HepG2 (cell line): ENCODE measurements around the gene BABAM2. TPM values are rescaled to one million over a fixed set of nuclear protein-coding genes. Genes with fewer than 3 reads are reported as not detected.
"Not testable (repeated sequence)": the region's sequence is repeated elsewhere in the genome, so short reads cannot be mapped to it uniquely, and the experiment has no call there.

Experiments used
- ATAC-seq: fragments of 200-7000 bp; cut with Tn5 transposase; 3 replicates; pipeline ENCODE4 v1.9.1; 2020; ENCODE audit warnings: mild to moderate bottlenecking, moderate library complexity
- BruUV-seq: library from RNA; stranded (reverse); fragments of 400-500 nt; replicated peaks from 2 replicates; lab custom pipeline; 2021; lab: Mats Ljungman, UMichigan
- CTCF ChIA-PET: fragments of 300-600 bp; formaldehyde crosslinking; extraction: SDS; loops from one replicate; lab custom pipeline; 2021; ENCODE audit warnings: low total read pairs, inconsistent platforms, low intra/inter-chr PET ratio; lab: Yijun Ruan, JAX
- POLR2A ChIA-PET: fragments of 350-600 bp; sonication (Branson Sonifier 250); formaldehyde crosslinking; loops from one replicate; lab custom pipeline; 2020; ENCODE audit warnings: antibody characterized with exemption, inconsistent platforms; lab: Yijun Ruan, JAX
- DNase-seq: peaks from one replicate; pipeline ENCODE4 v3.0.0-alpha.2; 2015; ENCODE audit warnings: low spot score
- FAIRE-seq: peaks from 3 replicates; lab custom pipeline; 2011; peaks lifted over from hg19 to GRCh38; lab: Jason Lieb, UNC
- H2AFZ ChIP-seq: one replicate; pipeline ENCODE4 v1.6.1; 2011; ENCODE audit warnings: low read length, inconsistent platforms
- H3K27ac ChIP-seq: fragments of 300-600 bp; 3 replicates; pipeline ENCODE4 v1.8.0; 2011; ENCODE audit warnings: mixed run types, mild to moderate bottlenecking, mixed read lengths, low read length, inconsistent platforms; ENCODE audit not compliant: insufficient read depth; ENCODE audit errors: extremely low read length
- H3K27me3 ChIP-seq, 2 experiments: fragments of 200-600 bp in 1 of 2; 2 replicates in 1 of 2; 3 replicates in 1 of 2; pipeline versions ENCODE4 v1.6.0 to v1.8.0; 2011; ENCODE audit warnings: low read length in 2 of 2, mild to moderate bottlenecking in 2 of 2, moderate library complexity in 2 of 2, inconsistent platforms in 1 of 2; ENCODE audit not compliant: insufficient read depth in 2 of 2, control insufficient read depth in 1 of 2
- H3K36me3 ChIP-seq, 2 experiments: fragments of 200-600 bp in 1 of 2; replicated peaks in 1 of 2; 2 replicates in 1 of 2; 3 replicates in 1 of 2; pipeline versions ENCODE4 v1.5.1 to v1.8.0; 2011; ENCODE audit warnings: low read length in 2 of 2, inconsistent platforms in 1 of 2; ENCODE audit not compliant: insufficient read depth in 2 of 2, control insufficient read depth in 1 of 2
- H3K4me1 ChIP-seq: 2 replicates; pipeline ENCODE4 v1.5.1; 2012; ENCODE audit warnings: low read length, inconsistent platforms; ENCODE audit not compliant: insufficient read depth
- H3K4me2 ChIP-seq: 2 replicates; pipeline ENCODE4 v1.6.0; 2011; ENCODE audit warnings: low read depth, low read length, inconsistent platforms
- H3K4me3 ChIP-seq, 3 experiments: fragments of 200-600 bp in 1 of 3; sonication (generic), shearing (Covaris generic) in 1 of 3; replicated peaks in 1 of 3; 2 replicates each; pipeline ENCODE4 v1.5.1; 2011 to 2016; ENCODE audit warnings: low read length in 3 of 3, inconsistent platforms in 2 of 3, low read depth in 2 of 3, mild to moderate bottlenecking in 2 of 3, control low read depth in 1 of 3, mixed read lengths in 1 of 3; ENCODE audit not compliant: insufficient read depth in 1 of 3
- H3K79me2 ChIP-seq: one replicate; pipeline ENCODE4 v1.6.1; 2011; ENCODE audit warnings: low read length, inconsistent platforms; ENCODE audit not compliant: insufficient read depth
- H3K9ac ChIP-seq: 2 replicates; pipeline ENCODE4 v1.6.0; 2011; ENCODE audit warnings: mild to moderate bottlenecking, low read depth, low read length, inconsistent platforms; ENCODE audit not compliant: insufficient read depth
- H3K9me3 ChIP-seq: 2 replicates; pipeline ENCODE4 v1.5.1; 2012; ENCODE audit warnings: mild to moderate bottlenecking, low read length
- H4K20me1 ChIP-seq: 2 replicates; pipeline ENCODE4 v1.6.0; 2011; ENCODE audit warnings: inconsistent platforms, mild to moderate bottlenecking, low read length, moderate library complexity; ENCODE audit not compliant: insufficient read depth
- FOSL2 ChIP-seq: sonication (generic); formaldehyde crosslinking; IDR thresholded peaks from 2 replicates; pipeline ENCODE4 v1.4.0; 2020; ENCODE audit warnings: missing genetic modification reagents
- NR2F1 ChIP-seq, 2 experiments: fragments of 450-650 bp in 1 of 2; formaldehyde crosslinking in 1 of 2; IDR thresholded peaks; 2 replicates each; pipeline versions ENCODE4 v1.5.0 to v1.6.1; 2016 to 2020; ENCODE audit warnings: mild to moderate bottlenecking in 1 of 2, missing compliant biosample characterization in 1 of 2, missing genetic modification reagents in 1 of 2, moderate library complexity in 1 of 2
- TFDP1 ChIP-seq: IDR thresholded peaks from 2 replicates; pipeline ENCODE4 v1.6.1; 2016; ENCODE audit warnings: missing compliant biosample characterization, missing genetic modification reagents, borderline replicate concordance
- ZKSCAN5 ChIP-seq: sonication (generic); formaldehyde crosslinking; IDR thresholded peaks from 2 replicates; pipeline ENCODE4 v1.5.1; 2020; ENCODE audit warnings: mild to moderate bottlenecking, missing genetic modification reagents
- WGBS: methylation state at CpG from one replicate; pipeline ENCODE4 v1.1.6; 2017; ENCODE audit warnings: low lambda C conversion rate; 5-methylcytosine and 5-hydroxymethylcytosine counted together
- in situ Hi-C: cut with HindIII; loops from 2 replicates; pipeline ENCODE4 v1.10.0; 2017; ENCODE audit warnings: low pct_unique_long_range_greater_than_20kb; ENCODE audit not compliant: extremely low pct_ligation_motif_present
- intact Hi-C: fragments of 100-400 bp; cut with micrococcal nuclease; formaldehyde crosslinking; loops from one replicate; pipeline ENCODE4 v1.10.0; 2022; ENCODE audit not compliant: unreplicated experiment
- polyA plus RNA-seq, 8 experiments: library from polyadenylated mRNA; depleted of rRNA in 3 of 8; stranded (reverse) in 7 of 8; unstranded in 1 of 8; fragments of >200 nt; fragmentation: Illumina TruSeq in 4 of 8; extraction: Trizol in 4 of 8; gene quantifications; 2 replicates each; pipeline versions ENCODE4 v1.2.1 to v1.2.3, GENCODE V29; 2011 to 2016; ENCODE audit warnings: low read depth in 4 of 8, missing spikeins in 1 of 8, mixed read lengths in 1 of 8; ENCODE audit not compliant: insufficient read depth in 1 of 8
- total RNA-seq, 5 experiments: library from RNA; depleted of rRNA; stranded (reverse); fragments of >200 nt; fragmentation: Illumina TruSeq; extraction: Trizol; gene quantifications; 2 replicates each; pipeline ENCODE4 v1.2.3, GENCODE V29; 2016; ENCODE audit warnings: low read depth in 1 of 5
- TF ChIP-seq, protein P1 (sequence below): sonication (generic); formaldehyde crosslinking; IDR thresholded peaks from 2 replicates; pipeline ENCODE4 v1.5.0; 2020; ENCODE audit warnings: mild to moderate bottlenecking, low read depth, missing genetic modification reagents, borderline replicate concordance

BABAM2 gene
- total and polyA plus RNA-seq, 2 of the 13 experiments (the other 11 are each of a cell fraction or from before 2014, with no cell fraction given), result 24.9 to 28.0 TPM

GRCh38 chr2:27977731-27978312, 87.3 kb downstream of the BABAM2 start:
- TF ChIP-seq, protein P1, sequence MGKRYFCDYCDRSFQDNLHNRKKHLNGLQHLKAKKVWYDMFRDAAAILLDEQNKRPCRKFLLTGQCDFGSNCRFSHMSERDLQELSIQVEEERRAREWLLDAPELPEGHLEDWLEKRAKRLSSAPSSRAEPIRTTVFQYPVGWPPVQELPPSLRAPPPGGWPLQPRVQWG (CRISPR knock-in tag), result no peak
- 0 out of 4 replicates have a peak, but pooled peaks of 1 of the 2 experiments have one; percentile 27 for TF ChIP-seq NR2F1 (CRISPR knock-in tag; IDR thresholded peaks at IDR 0.05)
- TF ChIP-seq FOSL2, result peak; percentile 70
- TF ChIP-seq TFDP1, result no peak
- TF ChIP-seq ZKSCAN5 (CRISPR knock-in tag), result 0 out of 2 replicates have a peak, but pooled peaks have one; percentile 29
- TF ChIP-seq, all 625 proteins: peak for 3

GRCh38 chr2:27978761-27979160, 88.2 kb downstream of the BABAM2 start:
- H2AFZ ChIP-seq, H3K27me3 ChIP-seq, H3K79me2 ChIP-seq, POLR2A ChIA-PET, ATAC-seq, H3K36me3 ChIP-seq, H3K9ac ChIP-seq, H3K4me1 ChIP-seq, H3K27ac ChIP-seq, H3K4me2 ChIP-seq, intact Hi-C loops, BruUV-seq, H4K20me1 ChIP-seq, in situ Hi-C loops, CTCF ChIA-PET, FAIRE-seq, H3K4me3 ChIP-seq, DNase-seq: not testable (repeated sequence)
- peaks cover 11% of the 10 kb centered on the region; the same call in 1 of the 2 replicates for H3K9me3 ChIP-seq
- WGBS, result 98% methylated on average over 2 of the region's 2 CpGs

More at GRCh38 chr2:27977731-27978312, 87.3 kb downstream of the BABAM2 start:
- no TSS peak for BruUV-seq
- FAIRE-seq (no peak), DNase-seq (peak; percentile 60), ATAC-seq (no peak)
- Histone ChIP-seq H3K4me3 (no peak overlapping the region), H2AFZ (no peak overlapping the region), H3K79me2 (no peaks in the 10 kb centered on the region), H3K4me2 (no peak overlapping the region), H3K4me1 (no peaks in the 10 kb centered on the region), H3K27me3 (no peaks in the 10 kb centered on the region), H4K20me1 (no peaks in the 10 kb centered on the region), H3K9me3 (peaks cover 3% of the 10 kb centered on the region; the same call in 1 of the 2 replicates), H3K9ac (no peak overlapping the region), H3K36me3 (no peaks in the 10 kb centered on the region), H3K27ac (no peak overlapping the region)
- in situ Hi-C loops (no loop called here), intact Hi-C loops (no loop called here)
- CTCF ChIA-PET, result no interaction called here
- POLR2A ChIA-PET, result no interaction called here
- 91% methylated on average over 3 of the region's 3 CpGs for WGBS
